ENCODE measurements around the gene SLX9.

SLX9 gene

GRCh38 chr21:44979687-44980561 lies 40.1 kb downstream of the SLX9 start:
- ATAC-seq = no peak

DNA sequence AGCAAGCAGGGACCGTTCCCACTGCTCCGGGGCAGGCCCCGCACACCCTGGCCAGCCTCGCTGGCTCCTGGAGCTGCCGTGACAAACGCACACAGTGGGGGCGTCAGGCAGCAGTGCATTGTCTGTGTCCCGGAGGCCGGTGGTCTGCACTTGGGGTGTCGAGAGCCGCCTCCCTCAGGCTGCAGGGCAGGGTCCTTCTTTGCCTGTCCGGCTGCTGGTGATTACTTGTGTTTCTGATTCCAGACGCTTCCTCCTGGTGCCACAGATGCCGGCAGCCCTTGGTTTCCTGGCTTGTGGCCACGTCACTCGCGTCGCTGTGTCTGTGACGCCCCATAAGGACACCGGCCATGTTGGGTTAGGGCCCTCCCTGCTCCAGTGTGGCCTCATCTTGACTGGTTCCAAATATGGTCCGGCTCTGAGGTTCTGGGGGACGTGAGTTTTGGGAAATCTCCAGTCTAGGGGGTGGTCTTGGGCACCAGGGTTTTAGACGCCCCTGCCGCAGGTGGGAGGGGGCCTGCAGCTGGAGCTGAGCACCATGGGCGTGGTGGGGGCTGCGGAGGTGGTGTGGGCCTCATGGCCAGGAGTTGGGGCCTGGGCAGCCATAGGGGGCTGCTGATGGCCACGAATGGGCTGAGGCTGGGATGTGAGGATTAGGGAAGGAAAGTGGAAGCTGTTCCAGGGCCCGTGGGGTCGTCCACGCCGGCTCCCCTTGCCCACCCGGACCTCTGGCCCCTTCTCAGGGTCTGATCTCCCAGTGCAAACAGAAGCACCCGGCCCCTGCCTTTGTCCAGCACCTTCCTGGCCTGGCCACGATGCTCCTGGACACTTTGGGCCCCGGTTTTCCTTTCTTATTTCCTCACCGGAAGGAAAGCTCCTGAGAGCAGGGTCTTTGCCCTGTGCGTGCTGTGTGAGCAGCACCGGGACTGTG lies 41.0 kb downstream of the SLX9 start:
- no peak for ATAC-seq

- ATAC-seq = no peak
Measured at GRCh38 chr21:44982558-44983250, 42.9 kb downstream of the SLX9 start.

- no peak for ATAC-seq
Measured at GRCh38 chr21:44983421-44984206, 43.8 kb downstream of the SLX9 start.

- no peak for ATAC-seq
Measured at GRCh38 chr21:44984428-44984791, 44.6 kb downstream of the SLX9 start.

GRCh38 chr21:44984792-44985440 lies 45.1 kb downstream of the SLX9 start:
- no peak for ATAC-seq

DNA sequence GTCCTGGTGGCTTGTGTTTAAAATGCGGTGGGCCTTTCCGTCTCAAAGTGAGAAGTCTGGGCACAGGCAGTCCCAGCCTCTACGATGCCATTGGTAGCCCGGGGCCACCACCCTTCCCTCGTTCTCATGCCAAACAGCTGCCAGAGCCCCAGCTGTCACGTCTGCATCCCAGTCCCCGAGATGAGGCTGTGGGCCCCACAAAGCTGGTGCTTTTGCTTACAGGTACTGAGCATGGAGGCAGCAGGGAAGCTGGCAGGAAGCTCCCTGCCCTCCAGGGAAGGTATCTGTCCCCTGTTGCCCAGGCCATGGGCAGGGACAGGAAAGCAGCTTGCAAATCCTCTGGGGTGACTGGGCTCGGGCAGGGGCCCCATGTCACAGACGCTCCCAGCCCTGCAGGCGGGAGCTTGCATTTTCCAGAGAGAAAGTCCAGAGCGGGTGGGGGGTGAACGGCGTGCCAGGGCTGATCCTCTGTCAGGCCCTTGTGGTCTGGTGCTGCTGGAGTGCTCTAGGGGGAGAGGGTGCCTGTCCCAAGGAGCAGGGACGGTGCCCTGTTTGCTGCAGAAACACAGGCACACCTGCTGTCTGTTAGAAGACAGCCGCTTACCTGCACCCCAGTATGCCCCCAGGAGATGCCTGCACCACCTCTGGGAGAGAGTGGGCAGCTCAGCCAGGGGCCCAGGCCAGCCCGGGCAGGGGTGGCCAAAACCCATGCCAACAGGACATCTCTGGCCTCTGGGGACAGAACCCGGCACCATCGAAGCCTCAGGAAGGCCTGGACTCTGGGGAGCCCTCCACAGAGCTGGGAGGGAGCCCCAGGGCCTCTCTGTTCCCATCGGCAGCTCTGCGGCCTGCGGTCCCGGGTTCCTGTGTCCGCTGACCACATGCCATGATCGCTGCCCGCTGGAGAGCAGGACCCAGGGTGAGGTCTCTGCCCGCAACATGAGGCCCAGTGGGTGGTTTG lies 45.9 kb downstream of the SLX9 start:
- ATAC-seq = no peak

GRCh38 chr21:44986471-44987291 lies 46.9 kb downstream of the SLX9 start:
- no peak for ATAC-seq

DNA sequence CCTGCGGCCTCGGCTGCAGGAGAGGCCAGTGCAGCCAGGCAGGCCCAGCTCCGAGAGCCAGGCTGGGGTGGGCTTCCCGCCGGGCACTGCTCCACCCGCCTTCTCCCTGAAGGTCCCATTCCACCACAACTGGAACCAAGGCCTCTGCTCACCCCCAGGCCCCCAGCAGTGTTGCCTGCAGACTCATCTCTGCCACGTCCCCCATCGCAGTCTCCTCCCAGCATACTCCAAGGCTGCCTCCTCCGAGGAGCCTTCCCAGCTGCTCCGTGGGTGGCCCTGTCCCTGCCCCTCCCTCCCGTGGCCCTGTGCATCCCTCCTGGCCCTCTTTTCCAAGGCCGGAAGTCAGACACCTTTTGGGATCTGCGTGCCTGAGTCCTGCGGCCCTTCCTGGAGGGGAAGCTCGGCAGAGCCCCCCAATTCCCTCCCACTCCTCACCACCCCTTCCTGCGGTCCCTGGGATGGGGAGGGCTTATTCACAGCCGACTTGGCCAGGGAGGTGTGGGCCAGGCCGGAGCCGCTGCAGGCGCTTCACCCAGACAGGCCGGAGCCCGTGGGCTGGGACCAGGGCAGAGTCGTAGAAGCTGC lies 47.6 kb downstream of the SLX9 start:
- ATAC-seq = no peak

- ATAC-seq = no peak
Measured at GRCh38 chr21:44987886-44988606, 48.2 kb downstream of the SLX9 start.

- no peak for ATAC-seq
Measured at GRCh38 chr21:44988607-44989536, 49.0 kb downstream of the SLX9 start.

DNA sequence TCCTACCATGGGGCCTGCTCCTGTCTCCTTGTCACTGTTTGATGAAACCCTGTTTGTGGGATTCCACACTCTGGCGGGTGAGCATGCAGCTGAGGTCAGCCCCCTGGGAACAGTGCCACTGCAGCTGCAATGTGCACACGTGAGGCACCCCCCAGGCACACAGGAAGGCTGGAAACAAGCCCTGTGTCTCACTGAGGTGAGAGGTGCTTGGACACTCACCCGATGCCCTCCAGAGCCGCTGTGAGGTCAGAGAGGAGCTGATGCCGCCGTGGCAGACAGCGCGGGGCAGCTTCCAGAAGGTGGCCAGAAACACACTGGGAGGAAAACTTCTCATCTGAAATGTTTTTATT lies 49.7 kb downstream of the SLX9 start:
- no peak for ATAC-seq

- ATAC-seq = no peak
Measured at GRCh38 chr21:44989943-44990780, 50.3 kb downstream of the SLX9 start.

DNA sequence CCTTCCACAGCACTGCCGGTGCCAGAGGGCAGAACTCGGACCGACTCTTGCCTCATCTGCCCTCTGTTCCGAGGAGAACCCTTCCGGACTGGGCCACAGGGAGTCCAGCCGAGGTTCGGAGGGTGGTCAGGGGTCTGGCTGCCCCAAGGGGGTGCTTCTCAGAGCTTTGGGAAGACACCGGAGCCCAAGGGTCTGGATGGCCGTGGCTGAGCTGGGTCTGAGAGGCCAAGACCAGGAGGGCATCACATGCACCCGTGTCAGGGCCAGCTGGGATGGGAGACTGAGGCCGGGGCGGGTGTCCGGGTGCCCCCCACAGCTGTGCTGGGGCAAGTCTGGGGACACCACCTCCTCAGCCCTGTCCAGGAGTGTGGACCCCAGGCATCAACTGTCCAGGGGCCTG lies 51.1 kb downstream of the SLX9 start:
- ATAC-seq = no peak

GRCh38 chr21:44991538-44992483 lies 52.0 kb downstream of the SLX9 start:
- ATAC-seq = no peak

Measured in activated CD4-positive, CD25-positive, alpha-beta regulatory T cell treated with anti-CD3 and anti-CD28 coated beads, Interleukin-2, amount 50 U/mL, for 24 hours (primary cell).